Measurements from ENCODE around the gene SGIP1. TPM values are rescaled to one million over a fixed set of nuclear protein-coding genes. Genes with fewer than 3 reads are reported as not detected.

The SGIP1 gene
- total and polyA plus RNA-seq, 9 donors = 0.91 to 7.0 (median 3.3) TPM

DNA sequence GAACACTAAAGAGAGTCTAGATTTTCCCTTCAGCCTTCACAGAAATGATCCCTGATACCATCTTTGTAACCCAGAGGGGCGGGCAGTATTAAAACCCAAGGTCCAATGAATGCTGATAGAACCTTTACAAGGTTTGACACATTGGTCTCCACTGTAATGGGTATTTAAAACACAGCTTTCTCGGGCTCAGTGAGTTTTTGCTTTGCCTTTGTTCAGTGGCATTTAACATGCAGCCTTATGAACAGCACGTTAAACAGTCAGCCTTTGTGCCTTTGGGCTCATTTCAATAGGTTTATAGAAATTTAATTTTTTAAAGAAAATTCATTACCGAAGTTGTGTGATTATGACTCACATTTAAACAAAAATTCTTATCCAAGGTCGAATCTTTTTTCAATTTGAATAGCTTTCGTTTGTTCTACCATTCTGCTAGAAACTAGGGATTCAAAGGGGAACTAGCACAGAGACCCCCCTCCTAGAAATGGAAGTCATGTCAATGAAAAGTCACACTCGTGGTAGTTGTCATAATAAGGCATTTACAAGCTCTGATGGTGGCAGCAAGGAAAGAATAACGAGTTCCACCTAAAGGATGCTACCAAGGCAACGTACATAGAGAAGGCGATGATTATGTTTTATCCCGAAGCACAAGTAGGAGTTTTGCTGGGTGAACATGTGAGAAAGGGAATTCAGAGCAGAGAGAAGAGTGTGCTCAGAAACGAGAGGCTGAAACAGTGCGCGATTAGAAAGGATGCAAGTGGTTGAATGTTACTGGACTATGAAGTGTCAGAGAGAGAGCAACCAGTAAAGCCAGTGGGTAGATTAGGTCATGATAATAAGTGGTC, 66.2 kb downstream of the SGIP1 start:
- intact Hi-C loops (cut with DNase I) = no loop called here
- TF ChIP-seq, protein P1, sequence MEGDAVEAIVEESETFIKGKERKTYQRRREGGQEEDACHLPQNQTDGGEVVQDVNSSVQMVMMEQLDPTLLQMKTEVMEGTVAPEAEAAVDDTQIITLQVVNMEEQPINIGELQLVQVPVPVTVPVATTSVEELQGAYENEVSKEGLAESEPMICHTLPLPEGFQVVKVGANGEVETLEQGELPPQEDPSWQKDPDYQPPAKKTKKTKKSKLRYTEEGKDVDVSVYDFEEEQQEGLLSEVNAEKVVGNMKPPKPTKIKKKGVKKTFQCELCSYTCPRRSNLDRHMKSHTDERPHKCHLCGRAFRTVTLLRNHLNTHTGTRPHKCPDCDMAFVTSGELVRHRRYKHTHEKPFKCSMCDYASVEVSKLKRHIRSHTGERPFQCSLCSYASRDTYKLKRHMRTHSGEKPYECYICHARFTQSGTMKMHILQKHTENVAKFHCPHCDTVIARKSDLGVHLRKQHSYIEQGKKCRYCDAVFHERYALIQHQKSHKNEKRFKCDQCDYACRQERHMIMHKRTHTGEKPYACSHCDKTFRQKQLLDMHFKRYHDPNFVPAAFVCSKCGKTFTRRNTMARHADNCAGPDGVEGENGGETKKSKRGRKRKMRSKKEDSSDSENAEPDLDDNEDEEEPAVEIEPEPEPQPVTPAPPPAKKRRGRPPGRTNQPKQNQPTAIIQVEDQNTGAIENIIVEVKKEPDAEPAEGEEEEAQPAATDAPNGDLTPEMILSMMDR (IDR thresholded peaks at IDR 0.05) = no peak
- TF ChIP-seq POLR2A (IDR thresholded peaks at IDR 0.05) = no peak
- TF ChIP-seq EP300 (IDR thresholded peaks at IDR 0.05) = no peak

DNA sequence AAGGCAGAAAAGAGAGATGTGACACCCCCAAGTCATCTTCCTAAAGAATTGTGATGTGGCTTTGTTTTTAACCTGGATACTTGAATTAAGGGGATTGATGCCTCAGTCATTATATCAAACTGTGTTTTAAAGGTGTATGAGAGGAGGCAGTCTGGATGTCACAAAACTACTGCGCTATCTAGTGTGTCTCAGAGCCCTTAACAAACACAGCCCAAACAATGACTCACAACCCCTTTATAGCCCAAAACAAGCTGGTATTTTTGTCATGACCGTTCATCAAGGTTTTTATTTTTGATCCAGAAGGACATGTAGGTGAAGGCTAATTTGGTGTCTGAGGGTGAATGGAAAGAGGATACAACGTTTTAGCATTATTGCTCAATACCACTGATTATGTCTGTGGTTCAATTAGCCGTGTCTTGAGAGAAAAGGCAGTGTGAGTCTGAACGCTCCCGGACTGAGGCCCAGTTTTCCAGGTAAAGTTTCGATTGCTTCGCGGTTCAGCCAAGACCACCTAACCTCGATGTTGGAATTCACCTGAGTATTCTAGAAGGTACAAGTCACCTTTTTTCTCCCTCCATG, 71.6 kb downstream of the SGIP1 start:
- H3K4me3 ChIP-seq = no peak overlapping the region
- 78 to 81% (median 81%) methylated on average over 10 of the region's 10 CpGs for WGBS, 3 donors
- intact Hi-C loops (cut with DNase I) = no loop called here
- H3K27me3 ChIP-seq = no peaks in the 10 kb centered on the region
- TF ChIP-seq, protein P1 (IDR thresholded peaks at IDR 0.05) = no peak
- TF ChIP-seq POLR2A (IDR thresholded peaks at IDR 0.05) = no peak
- TF ChIP-seq EP300 (IDR thresholded peaks at IDR 0.05) = no peak
- H3K27ac ChIP-seq = no peak overlapping the region
- H3K4me1 ChIP-seq (ENCODE audit: insufficient read depth) = no peaks in the 10 kb centered on the region
- no peaks in the 10 kb centered on the region for H3K36me3 ChIP-seq
- no peaks in the 10 kb centered on the region for H3K9me3 ChIP-seq
- no peak for DNase-seq

More for the DNA sequence above, 66.2 kb downstream of the SGIP1 start:
- 83 to 87% (median 85%) methylated on average over 14 of the region's 14 CpGs for WGBS, 3 donors
- H3K27me3 ChIP-seq = no peaks in the 10 kb centered on the region
- H3K36me3 ChIP-seq = no peaks in the 10 kb centered on the region
- H3K4me1 ChIP-seq (ENCODE audit: insufficient read depth) = no peaks in the 10 kb centered on the region
- no peak overlapping the region for H3K27ac ChIP-seq
- H3K9me3 ChIP-seq = no peaks in the 10 kb centered on the region
- no peak overlapping the region for H3K4me3 ChIP-seq
- DNase-seq = no peak

DNA sequence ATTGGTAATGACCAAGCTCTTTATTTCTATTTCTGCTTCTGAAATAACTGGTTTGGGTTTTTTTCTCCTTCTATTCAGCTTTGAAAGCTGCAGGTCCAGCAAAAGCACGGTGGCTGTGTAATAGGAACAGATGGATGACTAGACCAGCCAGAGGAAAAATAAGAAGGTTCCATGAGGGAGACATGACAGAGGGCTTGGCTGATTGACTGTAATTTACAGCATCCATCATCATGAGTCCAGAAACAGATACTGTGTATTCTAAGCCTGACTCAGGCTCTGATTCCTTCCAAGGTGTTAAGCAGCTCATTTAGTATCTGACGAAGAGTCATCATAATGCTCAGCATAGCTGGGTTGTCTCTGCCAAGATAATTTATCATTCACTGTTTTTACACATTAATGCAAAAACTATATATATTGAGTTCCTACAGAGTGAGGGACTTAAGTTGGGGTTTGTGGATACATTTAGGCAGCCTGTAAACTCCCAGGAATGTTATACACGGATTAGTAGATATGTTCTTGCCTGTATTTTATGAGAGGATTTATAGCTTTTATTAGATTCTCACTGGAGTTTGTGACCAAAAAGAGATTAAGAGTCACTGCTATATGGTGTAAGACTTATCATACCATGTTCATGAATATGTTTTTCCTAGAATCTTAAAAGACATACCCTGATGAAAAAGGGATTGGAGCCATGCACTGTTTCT, 72.6 kb downstream of the SGIP1 start:
- TF ChIP-seq, protein P1 (IDR thresholded peaks at IDR 0.05) = no peak
- TF ChIP-seq POLR2A (IDR thresholded peaks at IDR 0.05) (no peak), EP300 (IDR thresholded peaks at IDR 0.05) (no peak)
- no peaks in the 10 kb centered on the region for H3K4me1 ChIP-seq (ENCODE audit: insufficient read depth)
- no peaks in the 10 kb centered on the region for H3K36me3 ChIP-seq
- no peak overlapping the region for H3K4me3 ChIP-seq
- H3K9me3 ChIP-seq = no peaks in the 10 kb centered on the region
- no peak for DNase-seq
- no peak overlapping the region for H3K27ac ChIP-seq
- intact Hi-C loops (cut with DNase I) = no loop called here
- 82 to 87% (median 84%) methylated on average over 3 of the region's 3 CpGs for WGBS, 3 donors
- H3K27me3 ChIP-seq = no peaks in the 10 kb centered on the region

DNA sequence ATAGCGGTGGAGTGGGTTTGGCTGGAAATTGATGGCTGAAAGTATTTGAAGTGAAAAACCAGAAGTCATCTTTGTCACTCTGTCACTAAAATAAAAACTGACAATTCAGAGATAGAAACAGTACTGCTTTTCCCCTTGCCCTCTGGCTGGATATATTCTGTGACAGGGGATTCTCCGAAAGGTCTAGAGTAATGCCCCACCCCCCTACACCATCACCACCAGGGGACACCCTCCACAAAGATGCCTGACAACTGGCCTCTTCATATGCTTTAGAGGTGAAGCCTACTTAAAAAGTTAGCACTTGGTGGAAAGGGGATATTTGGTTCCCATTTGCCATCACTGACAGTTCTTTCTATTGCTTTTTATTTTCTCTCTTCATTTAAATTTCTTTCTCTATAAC, 73.5 kb downstream of the SGIP1 start:
- H3K4me3 ChIP-seq = no peak overlapping the region
- no peak for DNase-seq
- H3K9me3 ChIP-seq = no peaks in the 10 kb centered on the region
- no peaks in the 10 kb centered on the region for H3K36me3 ChIP-seq
- WGBS, 3 donors = 95 to 96% (median 96%) methylated on average over 2 of the region's 2 CpGs
- H3K27me3 ChIP-seq = no peaks in the 10 kb centered on the region
- TF ChIP-seq POLR2A (IDR thresholded peaks at IDR 0.05) (no peak), EP300 (IDR thresholded peaks at IDR 0.05) (no peak)
- TF ChIP-seq, protein P1 (IDR thresholded peaks at IDR 0.05) = no peak
- no peak overlapping the region for H3K27ac ChIP-seq
- no peaks in the 10 kb centered on the region for H3K4me1 ChIP-seq (ENCODE audit: insufficient read depth)
- intact Hi-C loops (cut with DNase I) = no loop called here
